DOHH2 (cell line): Measurements from ENCODE around the gene CAMTA1.

Source experiments
- H3F3A ChIP-seq: fragments of 200-600 bp; sonication (generic), shearing (Covaris generic); 2 replicates; pipeline ENCODE4 v1.6.0; 2016; ENCODE audit warnings: antibody characterized with exemption, mild to moderate bottlenecking; ENCODE audit not compliant: control insufficient read depth, insufficient read depth
- H3K27ac ChIP-seq: fragments of 200-600 bp; sonication (generic); 2 replicates; pipeline ENCODE4 v1.5.1; 2014; ENCODE audit warnings: low read depth, mild to moderate bottlenecking, low read length, moderate library complexity
- H3K27me3 ChIP-seq: fragments of 200-600 bp; sonication (generic); 2 replicates; pipeline ENCODE4 v1.6.1; 2014; ENCODE audit warnings: mild to moderate bottlenecking, low read length, mixed read lengths; ENCODE audit not compliant: control insufficient read depth
- H3K36me3 ChIP-seq: fragments of 200-600 bp; sonication (generic); 2 replicates; pipeline ENCODE4 v1.6.1; 2014; ENCODE audit warnings: mild to moderate bottlenecking, low read length, moderate library complexity, mixed read lengths; ENCODE audit not compliant: control insufficient read depth
- H3K4me1 ChIP-seq: fragments of 200-600 bp; sonication (generic); 2 replicates; pipeline ENCODE4 v1.6.1; 2014; ENCODE audit warnings: mild to moderate bottlenecking, low read length, mixed read lengths; ENCODE audit not compliant: control insufficient read depth
- H3K4me2 ChIP-seq: fragments of 200-600 bp; sonication (generic); 2 replicates; pipeline ENCODE4 v1.6.0; 2014; ENCODE audit warnings: mild to moderate bottlenecking, low read length, moderate library complexity
- H3K4me3 ChIP-seq: fragments of 200-600 bp; sonication (generic); 2 replicates; pipeline ENCODE4 v1.5.1; 2014; ENCODE audit warnings: mild to moderate bottlenecking, low read length, mixed read lengths
- H3K79me2 ChIP-seq: fragments of 200-600 bp; sonication (generic); 2 replicates; pipeline ENCODE4 v1.6.1; 2014; ENCODE audit warnings: mild to moderate bottlenecking, low read length, mixed read lengths; ENCODE audit not compliant: control insufficient read depth
- H3K9me2 ChIP-seq: fragments of 200-600 bp; sonication (generic); replicated peaks from 2 replicates; pipeline ENCODE4 v1.6.1; 2014; ENCODE audit warnings: mild to moderate bottlenecking, low read length, mixed read lengths; ENCODE audit not compliant: control insufficient read depth
- H3K9me3 ChIP-seq: fragments of 200-600 bp; sonication (generic); 2 replicates; pipeline ENCODE4 v1.6.1; 2014; ENCODE audit warnings: antibody characterized with exemption, low read length, mixed read lengths; ENCODE audit not compliant: control insufficient read depth, insufficient read depth
- H4K20me1 ChIP-seq: fragments of 200-600 bp; sonication (generic); 2 replicates; pipeline ENCODE4 v1.6.0; 2014; ENCODE audit warnings: low read depth, mild to moderate bottlenecking, antibody characterized with exemption, low read length, moderate library complexity; ENCODE audit not compliant: control insufficient read depth, insufficient read depth
- CTCF ChIP-seq: fragments of 200-600 bp; sonication (generic); IDR thresholded peaks from one replicate; pipeline ENCODE4 v1.5.1; 2014; ENCODE audit warnings: antibody characterized with exemption, mild to moderate bottlenecking, low read depth, low read length; ENCODE audit not compliant: poor library complexity, severe bottlenecking
- EZH2phosphoT487 ChIP-seq: fragments of 200-600 bp; sonication (generic); IDR thresholded peaks from 2 replicates; pipeline ENCODE4 v1.6.1; 2017; ENCODE audit warnings: borderline replicate concordance, mild to moderate bottlenecking, antibody characterized with exemption, low read length, moderate library complexity, mixed read lengths

Gene CAMTA1

GRCh38 chr1:7049913-7050625, 264.8 kb downstream of the CAMTA1 start:
- no peaks in the 10 kb centered on the region for H3K9me2 ChIP-seq
- H4K20me1 ChIP-seq, result no peaks in the 10 kb centered on the region
- no peak overlapping the region for H3K27ac ChIP-seq
- TF ChIP-seq CTCF, result no peak
- no peak for TF ChIP-seq EZH2phosphoT487
- no peaks in the 10 kb centered on the region for H3K9me3 ChIP-seq
- H3K4me3 ChIP-seq, result no peak overlapping the region
- H3K4me1 ChIP-seq, result no peaks in the 10 kb centered on the region
- no peaks in the 10 kb centered on the region for H3K36me3 ChIP-seq
- H3K79me2 ChIP-seq, result no peaks in the 10 kb centered on the region
- no peaks in the 10 kb centered on the region for H3K27me3 ChIP-seq
- H3F3A ChIP-seq, result no peaks in the 10 kb centered on the region
- H3K4me2 ChIP-seq, result no peak overlapping the region

GRCh38 chr1:7050751-7051665, 265.8 kb downstream of the CAMTA1 start:
- H3K27me3 ChIP-seq, result no peaks in the 10 kb centered on the region

GRCh38 chr1:7052701-7053100, 267.4 kb downstream of the CAMTA1 start:
- H3K36me3 ChIP-seq, result no peaks in the 10 kb centered on the region
- no peak overlapping the region for H3K4me3 ChIP-seq
- H3K9me3 ChIP-seq, result no peaks in the 10 kb centered on the region
- H3K9me2 ChIP-seq, result no peaks in the 10 kb centered on the region
- H3K79me2 ChIP-seq, result no peaks in the 10 kb centered on the region
- no peaks in the 10 kb centered on the region for H4K20me1 ChIP-seq
- H3F3A ChIP-seq, result no peaks in the 10 kb centered on the region
- no peaks in the 10 kb centered on the region for H3K4me1 ChIP-seq
- H3K4me2 ChIP-seq, result no peak overlapping the region
- H3K27ac ChIP-seq, result no peak overlapping the region
- H3K27me3 ChIP-seq, result no peaks in the 10 kb centered on the region
- TF ChIP-seq CTCF, result no peak
- TF ChIP-seq EZH2phosphoT487, result no peak

More at GRCh38 chr1:7050751-7051665, 265.8 kb downstream of the CAMTA1 start:
- Histone ChIP-seq H3K9me2 (no peaks in the 10 kb centered on the region), H3K4me1 (no peaks in the 10 kb centered on the region), H3K4me3 (no peak overlapping the region), H3F3A (no peaks in the 10 kb centered on the region), H3K79me2 (no peaks in the 10 kb centered on the region), H3K9me3 (no peaks in the 10 kb centered on the region), H4K20me1 (no peaks in the 10 kb centered on the region), H3K36me3 (no peaks in the 10 kb centered on the region), H3K27ac (no peak overlapping the region), H3K4me2 (no peak overlapping the region)
- TF ChIP-seq EZH2phosphoT487 (no peak), CTCF (no peak)
